Progenitor cell of endocrine pancreas (in vitro differentiated cells): ENCODE results near the gene SMAD5. TPM values are rescaled to one million over a fixed set of nuclear protein-coding genes. Genes with fewer than 3 reads are reported as not detected.

Source experiments
- DNase-seq: peaks from one replicate; pipeline ENCODE4 v3.0.0; 2021; ENCODE audit warnings: low spot score; ENCODE audit not compliant: unreplicated experiment
- H3K27ac Mint-ChIP-seq: 2 replicates; pipeline ENCODE4 v1.8.0; 2021; ENCODE audit warnings: mild to moderate bottlenecking, moderate library complexity, mixed read lengths
- H3K27me3 Mint-ChIP-seq: 2 replicates; pipeline ENCODE4 v1.8.0; 2021; ENCODE audit warnings: mixed read lengths
- H3K36me3 Mint-ChIP-seq: 2 replicates; pipeline ENCODE4 v1.8.0; 2022; ENCODE audit warnings: mixed read lengths; ENCODE audit not compliant: insufficient read depth
- H3K4me1 Mint-ChIP-seq: 2 replicates; pipeline ENCODE4 v1.8.0; 2021; ENCODE audit warnings: low read depth, mixed read lengths
- H3K4me3 Mint-ChIP-seq: 2 replicates; pipeline ENCODE4 v1.8.0; 2021; ENCODE audit warnings: low read depth, mild to moderate bottlenecking, moderate library complexity, mixed read lengths
- H3K9me3 Mint-ChIP-seq: 2 replicates; pipeline ENCODE4 v1.8.0; 2021; ENCODE audit warnings: low read depth, mixed read lengths
- CTCF ChIP-seq: fragments of 200-600 bp; sonication (generic); IDR thresholded peaks from one replicate; pipeline ENCODE4 v1.5.0; 2021; ENCODE audit warnings: antibody characterized with exemption, mild to moderate bottlenecking; ENCODE audit not compliant: unreplicated experiment
- total RNA-seq: library from RNA; stranded (reverse); gene quantifications from 2 replicates; pipeline ENCODE4 v1.2.1, GENCODE V29; 2021

The SMAD5 gene
- total RNA-seq, 1 donor from 2014 or later: 92.3 TPM

GRCh38 chr5:136195971-136196820, 63.6 kb downstream of the SMAD5 start:
- Mint-ChIP-seq H3K27ac (peak overlapping the region; percentile 31), H3K27me3 (peaks cover 77% of the 10 kb centered on the region), H3K36me3 (peaks cover 1% of the 10 kb centered on the region), H3K9me3 (no peaks in the 10 kb centered on the region), H3K4me1 (peaks cover 19% of the 10 kb centered on the region), H3K4me3 (no peak overlapping the region)
- no peak for TF ChIP-seq CTCF
- no peak for DNase-seq

GRCh38 chr5:136197462-136198142, 65.0 kb downstream of the SMAD5 start:
- no peak for TF ChIP-seq CTCF
- Mint-ChIP-seq H3K4me3 (no peak overlapping the region), H3K9me3 (no peaks in the 10 kb centered on the region), H3K36me3 (peaks cover 1% of the 10 kb centered on the region), H3K27me3 (peaks cover 76% of the 10 kb centered on the region), H3K27ac (no peak overlapping the region), H3K4me1 (peaks cover 16% of the 10 kb centered on the region)
- DNase-seq: no peak

- TF ChIP-seq CTCF: no peak
- H3K9me3 Mint-ChIP-seq: no peaks in the 10 kb centered on the region
- H3K27me3 Mint-ChIP-seq: peaks cover 71% of the 10 kb centered on the region
- peaks cover 16% of the 10 kb centered on the region for H3K4me1 Mint-ChIP-seq
- peaks cover 1% of the 10 kb centered on the region for H3K36me3 Mint-ChIP-seq
- DNase-seq: no peak
- H3K4me3 Mint-ChIP-seq: no peak overlapping the region
- no peak overlapping the region for H3K27ac Mint-ChIP-seq
Measured at GRCh38 chr5:136198453-136198852, 65.8 kb downstream of the SMAD5 start.

- Mint-ChIP-seq H3K27ac (no peak overlapping the region), H3K36me3 (peaks cover 3% of the 10 kb centered on the region), H3K27me3 (peaks cover 63% of the 10 kb centered on the region), H3K4me3 (no peak overlapping the region), H3K4me1 (peaks cover 16% of the 10 kb centered on the region), H3K9me3 (no peaks in the 10 kb centered on the region)
- TF ChIP-seq CTCF: no peak
- no peak for DNase-seq
Measured at GRCh38 chr5:136199408-136199807, 66.8 kb downstream of the SMAD5 start.

GRCh38 chr5:136200130-136200529, 67.5 kb downstream of the SMAD5 start:
- Mint-ChIP-seq H3K4me3 (no peak overlapping the region), H3K4me1 (peaks cover 16% of the 10 kb centered on the region), H3K27me3 (peaks cover 56% of the 10 kb centered on the region), H3K27ac (no peak overlapping the region), H3K9me3 (no peaks in the 10 kb centered on the region), H3K36me3 (peaks cover 3% of the 10 kb centered on the region)
- TF ChIP-seq CTCF: no peak
- DNase-seq: no peak
